IMR-90 (cell line): Measurements from ENCODE around the gene LAMB1.

Source experiments
- BHLHE40 ChIP-seq: fragments of 150-350 bp; IDR thresholded peaks from 2 replicates; pipeline ENCODE4 v1.6.1; 2016; ENCODE audit warnings: mild to moderate bottlenecking, low read depth, low read length
- CEBPB ChIP-seq: IDR thresholded peaks from 2 replicates; pipeline ENCODE4 v1.6.1; 2012; ENCODE audit warnings: low read depth, low read length, improper control_type of control experiment
- CHD1 ChIP-seq: IDR thresholded peaks from 2 replicates; pipeline ENCODE4 v1.6.1; 2012; ENCODE audit warnings: low read depth, low read length, improper control_type of control experiment
- CTCF ChIP-seq: conservative IDR thresholded peaks from 2 replicates; pipeline ENCODE4 v1.5.1; 2012; ENCODE audit warnings: mild to moderate bottlenecking, low read depth, low read length, improper control_type of control experiment
- ELK1 ChIP-seq: fragments of 150-350 bp; IDR thresholded peaks from 2 replicates; pipeline ENCODE4 v1.6.1; 2016; ENCODE audit warnings: low read depth, mild to moderate bottlenecking, low read length, moderate library complexity, borderline replicate concordance
- FOS ChIP-seq: fragments of 150-350 bp; IDR thresholded peaks from 2 replicates; pipeline ENCODE4 v1.6.1; 2016; ENCODE audit warnings: low read depth, low read length
- MXI1 ChIP-seq: IDR thresholded peaks from 2 replicates; pipeline ENCODE4 v1.6.1; 2012; ENCODE audit warnings: low read depth, mild to moderate bottlenecking, low read length, moderate library complexity, borderline replicate concordance
- NFE2L2 ChIP-seq: fragments of 150-350 bp; IDR thresholded peaks from 2 replicates; pipeline ENCODE4 v1.6.1; 2016; ENCODE audit warnings: low read depth, mild to moderate bottlenecking, low read length
- POLR2A ChIP-seq: IDR thresholded peaks from 2 replicates; pipeline ENCODE4 v1.6.1; 2012; ENCODE audit warnings: mild to moderate bottlenecking, low read depth, low read length
- RAD21 ChIP-seq: IDR thresholded peaks from 2 replicates; pipeline ENCODE4 v1.6.1; 2012; ENCODE audit warnings: low read length, improper control_type of control experiment
- RFX5 ChIP-seq: IDR thresholded peaks from 2 replicates; pipeline ENCODE4 v1.8.0; 2012; ENCODE audit warnings: low read depth, mild to moderate bottlenecking, low read length, moderate library complexity
- SMC3 ChIP-seq: fragments of 150-350 bp; IDR thresholded peaks from 2 replicates; pipeline ENCODE4 v1.6.1; 2016; ENCODE audit warnings: low read depth, mild to moderate bottlenecking, antibody characterized with exemption, low read length, moderate library complexity
- TF ChIP-seq, protein P1 (sequence below): fragments of 150-350 bp; IDR thresholded peaks from 2 replicates; pipeline ENCODE4 v1.6.1; 2017; ENCODE audit warnings: mild to moderate bottlenecking, antibody characterized with exemption, low read length, low read depth

DNA sequence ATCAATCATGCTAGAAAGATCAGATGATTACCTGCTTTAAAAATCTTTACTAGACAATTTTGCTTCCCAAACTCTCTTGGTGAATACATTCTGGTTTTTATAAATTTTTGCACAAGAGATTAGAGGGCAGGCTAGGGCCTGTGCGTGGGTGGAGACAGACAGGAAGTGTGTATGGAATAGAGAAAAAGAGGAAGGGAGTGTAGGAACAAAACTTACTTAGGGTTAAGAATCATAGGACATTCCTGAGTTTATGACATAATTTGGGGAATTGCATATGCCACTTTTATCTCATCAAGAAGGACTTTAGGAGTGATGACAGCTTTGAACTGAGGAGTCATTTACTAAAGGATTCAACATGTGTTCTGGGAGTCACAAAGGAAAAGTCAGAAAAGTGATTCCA is 31.3 kb downstream of the LAMB1 start:
- no peak for TF ChIP-seq CTCF
- TF ChIP-seq CHD1: no peak
- no peak for TF ChIP-seq POLR2A
- TF ChIP-seq SMC3: no peak
- TF ChIP-seq FOS: no peak
- TF ChIP-seq, protein P1, sequence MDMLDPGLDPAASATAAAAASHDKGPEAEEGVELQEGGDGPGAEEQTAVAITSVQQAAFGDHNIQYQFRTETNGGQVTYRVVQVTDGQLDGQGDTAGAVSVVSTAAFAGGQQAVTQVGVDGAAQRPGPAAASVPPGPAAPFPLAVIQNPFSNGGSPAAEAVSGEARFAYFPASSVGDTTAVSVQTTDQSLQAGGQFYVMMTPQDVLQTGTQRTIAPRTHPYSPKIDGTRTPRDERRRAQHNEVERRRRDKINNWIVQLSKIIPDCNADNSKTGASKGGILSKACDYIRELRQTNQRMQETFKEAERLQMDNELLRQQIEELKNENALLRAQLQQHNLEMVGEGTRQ: no peak
- no peak for TF ChIP-seq CEBPB
- no peak for TF ChIP-seq ELK1
- no peak for TF ChIP-seq NFE2L2
- TF ChIP-seq MXI1: no peak
- no peak for TF ChIP-seq BHLHE40
- no peak for TF ChIP-seq RAD21
- no peak for TF ChIP-seq RFX5
